GM12874 (cell line): ENCODE data around the gene KPNA1.
A peak's percentile ranks its signal among the peaks of the same experiment; 100 is the strongest.

Source experiments
- TF ChIP-seq, protein P1 (sequence below): IDR thresholded peaks from 2 replicates; pipeline ENCODE4 v1.5.1; 2011; ENCODE audit warnings: low read depth, mild to moderate bottlenecking, control low read depth, low read length, moderate library complexity; ENCODE audit not compliant: insufficient read depth

KPNA1 gene

DNA sequence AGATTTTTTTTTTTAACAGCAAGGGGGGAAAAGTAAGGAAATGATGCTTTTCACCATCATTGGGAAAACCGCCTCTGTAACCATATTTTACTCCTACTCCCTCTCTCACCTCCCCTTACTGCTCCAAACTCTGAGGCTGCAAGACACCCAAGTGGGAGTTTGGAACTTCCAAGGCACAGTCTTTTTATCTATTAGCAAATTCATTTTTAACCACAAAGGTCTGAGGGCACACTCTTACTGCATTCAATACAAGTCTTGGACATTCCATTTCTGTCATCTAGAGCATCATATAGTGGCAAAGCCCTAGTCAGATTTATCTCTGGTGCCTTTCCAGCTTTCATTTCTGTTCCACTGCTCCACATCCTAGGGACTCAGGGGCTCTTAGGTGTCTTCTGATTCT lies 117.5 kb downstream of the KPNA1 start:
- TF ChIP-seq, protein P1, sequence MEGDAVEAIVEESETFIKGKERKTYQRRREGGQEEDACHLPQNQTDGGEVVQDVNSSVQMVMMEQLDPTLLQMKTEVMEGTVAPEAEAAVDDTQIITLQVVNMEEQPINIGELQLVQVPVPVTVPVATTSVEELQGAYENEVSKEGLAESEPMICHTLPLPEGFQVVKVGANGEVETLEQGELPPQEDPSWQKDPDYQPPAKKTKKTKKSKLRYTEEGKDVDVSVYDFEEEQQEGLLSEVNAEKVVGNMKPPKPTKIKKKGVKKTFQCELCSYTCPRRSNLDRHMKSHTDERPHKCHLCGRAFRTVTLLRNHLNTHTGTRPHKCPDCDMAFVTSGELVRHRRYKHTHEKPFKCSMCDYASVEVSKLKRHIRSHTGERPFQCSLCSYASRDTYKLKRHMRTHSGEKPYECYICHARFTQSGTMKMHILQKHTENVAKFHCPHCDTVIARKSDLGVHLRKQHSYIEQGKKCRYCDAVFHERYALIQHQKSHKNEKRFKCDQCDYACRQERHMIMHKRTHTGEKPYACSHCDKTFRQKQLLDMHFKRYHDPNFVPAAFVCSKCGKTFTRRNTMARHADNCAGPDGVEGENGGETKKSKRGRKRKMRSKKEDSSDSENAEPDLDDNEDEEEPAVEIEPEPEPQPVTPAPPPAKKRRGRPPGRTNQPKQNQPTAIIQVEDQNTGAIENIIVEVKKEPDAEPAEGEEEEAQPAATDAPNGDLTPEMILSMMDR: no peak

GRCh38 chr3:122396511-122396910 lies 118.2 kb downstream of the KPNA1 start:
- TF ChIP-seq, protein P1: no peak

DNA sequence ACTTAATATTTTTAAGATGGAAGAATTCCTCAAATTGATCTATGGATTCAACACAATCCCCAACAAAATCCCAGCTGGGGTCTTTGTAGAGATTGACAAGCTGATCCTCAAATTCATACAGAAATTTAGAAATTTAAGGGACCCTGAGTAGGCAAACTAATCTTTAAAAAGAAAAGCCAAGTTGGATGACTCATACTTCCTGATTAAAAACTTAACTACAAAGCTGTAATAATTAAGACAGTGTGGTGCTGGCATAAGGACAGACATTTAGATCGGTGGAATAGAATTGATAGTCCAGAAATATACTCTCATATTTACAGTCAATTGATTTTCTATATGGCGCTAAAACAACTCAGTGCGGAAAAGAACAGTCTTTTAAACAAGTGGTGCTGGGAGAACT lies 119.2 kb downstream of the KPNA1 start:
- TF ChIP-seq, protein P1: no peak

GRCh38 chr3:122394173-122394572 lies 120.6 kb downstream of the KPNA1 start:
- TF ChIP-seq, protein P1: no peak

DNA sequence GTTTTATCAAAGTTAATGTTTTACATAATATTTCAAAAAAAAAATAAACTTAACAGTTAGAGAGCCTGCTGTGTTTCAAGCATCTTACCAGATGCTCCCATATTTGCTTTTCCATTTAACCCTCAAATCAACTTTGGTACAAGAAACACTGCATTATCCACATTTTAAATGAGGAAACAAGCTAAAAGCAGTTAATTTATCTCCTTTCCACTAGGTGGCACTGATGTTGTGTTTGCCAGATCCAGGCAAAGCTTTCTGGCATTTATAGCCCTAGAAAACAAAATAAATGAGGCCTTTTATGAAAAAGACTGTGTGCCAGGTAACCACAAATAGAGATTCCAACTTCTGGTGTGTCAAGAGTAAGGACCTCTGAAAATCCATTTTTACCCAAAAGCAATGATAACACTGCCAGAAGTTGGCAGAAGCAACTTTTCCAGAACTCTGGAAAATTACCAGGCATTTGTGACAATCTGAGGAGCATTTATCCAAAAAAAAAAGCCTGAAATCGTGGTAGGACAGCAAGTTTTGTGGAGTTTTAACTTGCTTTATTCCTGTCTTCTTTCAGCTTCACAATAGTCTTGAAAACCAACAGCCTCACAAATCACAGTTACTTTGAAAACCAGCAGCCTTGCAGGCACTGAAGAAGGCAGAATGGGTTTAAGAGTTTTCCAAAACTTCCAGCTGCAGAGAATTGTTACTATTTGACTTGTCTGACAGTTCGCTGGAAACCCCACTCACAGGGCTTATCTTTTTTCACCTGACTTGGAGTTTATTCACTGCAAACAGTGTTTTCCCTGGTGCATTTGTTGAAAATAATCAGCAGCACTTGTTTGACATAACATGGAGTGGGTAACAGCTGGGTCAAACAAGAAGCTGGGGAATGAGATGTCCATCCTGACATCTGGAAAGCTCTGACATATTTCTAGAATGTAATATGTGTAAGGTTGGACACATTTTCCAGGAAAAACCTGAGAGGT lies 121.6 kb downstream of the KPNA1 start:
- TF ChIP-seq, protein P1: peak; percentile 61

GRCh38 chr3:122391681-122392446 lies 122.9 kb downstream of the KPNA1 start:
- TF ChIP-seq, protein P1: no peak

DNA sequence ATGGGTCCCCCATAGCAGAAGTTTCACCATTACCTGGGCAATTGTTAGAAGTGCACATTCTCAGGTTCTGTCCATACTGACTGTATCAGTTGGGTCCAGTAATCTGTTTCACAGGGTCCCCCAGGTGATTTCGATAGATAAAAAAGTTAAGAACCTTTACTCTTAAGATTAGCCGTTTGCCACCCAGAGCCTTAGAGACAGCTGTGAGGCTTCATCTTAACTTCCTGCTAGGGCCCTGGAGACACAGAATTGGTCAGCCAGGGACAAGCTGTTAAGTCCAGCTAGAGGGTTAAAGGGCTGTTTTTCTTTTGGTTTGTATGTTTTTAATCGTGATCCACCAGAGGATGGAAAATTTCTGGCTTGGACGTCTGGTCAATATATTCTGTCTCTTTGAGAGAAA lies 124.1 kb downstream of the KPNA1 start:
- TF ChIP-seq, protein P1: no peak
